ENCODE data around the gene FBH1.

GRCh38 chr10:5844345-5845055 lies 45.5 kb upstream of the FBH1 start:
- TF ChIP-seq CTCF (IDR thresholded peaks at IDR 0.05; ENCODE audit: insufficient read depth, low read depth, low read length) (no peak), EZH2 (IDR thresholded peaks at IDR 0.05; ENCODE audit: insufficient read depth, low read length) (no peak)
